PFSK-1 (cell line): ENCODE measurements around the gene SLC2A6.

Experiments
- SIN3A ChIP-seq: IDR thresholded peaks from 2 replicates; pipeline ENCODE4 v1.6.1; 2012; ENCODE audit warnings: mild to moderate bottlenecking, low read length, moderate library complexity, borderline replicate concordance; ENCODE audit not compliant: insufficient read depth
- TAF1 ChIP-seq: IDR thresholded peaks from 2 replicates; pipeline ENCODE4 v1.6.1; 2012; ENCODE audit warnings: low read length, control low read depth, borderline replicate concordance; ENCODE audit not compliant: insufficient read depth
- TF ChIP-seq, protein P1 (sequence below), 2 experiments: IDR thresholded peaks; 2 replicates each; pipeline versions ENCODE4 v1.6.1 to v1.8.0; 2011 to 2012; ENCODE audit warnings: low read depth in 2 of 2, low read length in 2 of 2, control low read depth in 1 of 2, inconsistent platforms in 1 of 2, mild to moderate bottlenecking in 1 of 2, moderate library complexity in 1 of 2; ENCODE audit not compliant: insufficient read depth in 1 of 2

DNA sequence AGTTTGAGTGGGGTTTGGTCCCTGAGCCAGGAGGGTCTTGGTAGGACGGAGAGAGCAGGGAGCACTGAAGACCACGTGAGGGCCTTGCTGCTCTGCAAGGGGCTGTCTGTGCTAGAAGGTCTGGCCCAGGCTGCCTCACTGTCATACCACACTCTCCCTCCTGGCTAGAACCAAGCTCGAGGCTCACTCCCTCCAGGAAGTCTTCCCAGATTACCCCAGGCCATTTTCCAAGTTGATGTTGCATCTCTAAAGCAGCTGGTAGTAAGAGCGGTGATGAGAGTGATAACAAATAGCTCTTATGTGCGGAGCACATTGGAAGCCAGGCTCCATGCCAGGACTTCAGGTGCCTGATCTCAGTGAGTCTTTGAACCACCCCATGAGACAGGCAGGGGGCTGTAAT is 39.3 kb upstream of the SLC2A6 start:
- TF ChIP-seq SIN3A (no peak), TAF1 (no peak)
- TF ChIP-seq, protein P1, sequence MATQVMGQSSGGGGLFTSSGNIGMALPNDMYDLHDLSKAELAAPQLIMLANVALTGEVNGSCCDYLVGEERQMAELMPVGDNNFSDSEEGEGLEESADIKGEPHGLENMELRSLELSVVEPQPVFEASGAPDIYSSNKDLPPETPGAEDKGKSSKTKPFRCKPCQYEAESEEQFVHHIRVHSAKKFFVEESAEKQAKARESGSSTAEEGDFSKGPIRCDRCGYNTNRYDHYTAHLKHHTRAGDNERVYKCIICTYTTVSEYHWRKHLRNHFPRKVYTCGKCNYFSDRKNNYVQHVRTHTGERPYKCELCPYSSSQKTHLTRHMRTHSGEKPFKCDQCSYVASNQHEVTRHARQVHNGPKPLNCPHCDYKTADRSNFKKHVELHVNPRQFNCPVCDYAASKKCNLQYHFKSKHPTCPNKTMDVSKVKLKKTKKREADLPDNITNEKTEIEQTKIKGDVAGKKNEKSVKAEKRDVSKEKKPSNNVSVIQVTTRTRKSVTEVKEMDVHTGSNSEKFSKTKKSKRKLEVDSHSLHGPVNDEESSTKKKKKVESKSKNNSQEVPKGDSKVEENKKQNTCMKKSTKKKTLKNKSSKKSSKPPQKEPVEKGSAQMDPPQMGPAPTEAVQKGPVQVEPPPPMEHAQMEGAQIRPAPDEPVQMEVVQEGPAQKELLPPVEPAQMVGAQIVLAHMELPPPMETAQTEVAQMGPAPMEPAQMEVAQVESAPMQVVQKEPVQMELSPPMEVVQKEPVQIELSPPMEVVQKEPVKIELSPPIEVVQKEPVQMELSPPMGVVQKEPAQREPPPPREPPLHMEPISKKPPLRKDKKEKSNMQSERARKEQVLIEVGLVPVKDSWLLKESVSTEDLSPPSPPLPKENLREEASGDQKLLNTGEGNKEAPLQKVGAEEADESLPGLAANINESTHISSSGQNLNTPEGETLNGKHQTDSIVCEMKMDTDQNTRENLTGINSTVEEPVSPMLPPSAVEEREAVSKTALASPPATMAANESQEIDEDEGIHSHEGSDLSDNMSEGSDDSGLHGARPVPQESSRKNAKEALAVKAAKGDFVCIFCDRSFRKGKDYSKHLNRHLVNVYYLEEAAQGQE (IDR thresholded peaks at IDR 0.05; ENCODE audit: insufficient read depth in 1 of 2, low read depth in 2 of 2, low read length in 2 of 2): no peak
